Measurements from ENCODE around the gene DEDD2. TPM values are rescaled to one million over a fixed set of nuclear protein-coding genes. Genes with fewer than 3 reads are reported as not detected.

Gene DEDD2
- polyA plus RNA-seq, 1 donor from 2014 or later, result 69.9 TPM

- H3F3A ChIP-seq (ENCODE audit: insufficient read depth, low read length, poor library complexity, severe bottlenecking), result no peaks in the 10 kb centered on the region
- H3K9ac ChIP-seq (ENCODE audit: low read length), result no peak overlapping the region
- TF ChIP-seq EP300 (conservative IDR thresholded peaks at IDR 0.05; ENCODE audit: poor library complexity, severe bottlenecking) (no peak), MXI1 (conservative IDR thresholded peaks at IDR 0.05; ENCODE audit: poor library complexity, severe bottlenecking) (no peak), TAF1 (IDR thresholded peaks at IDR 0.05; ENCODE audit: low read depth) (no peak), REST (IDR thresholded peaks at IDR 0.05; ENCODE audit: borderline replicate concordance) (no peak), RAD21 (conservative IDR thresholded peaks at IDR 0.05) (no peak), CTCF (IDR thresholded peaks at IDR 0.05; ENCODE audit: poor library complexity, severe bottlenecking) (no peak), SMC3 (conservative IDR thresholded peaks at IDR 0.05; ENCODE audit: poor library complexity) (no peak), EZH2 (IDR thresholded peaks at IDR 0.05; ENCODE audit: borderline replicate concordance, insufficient read depth, low read length, poor library complexity, severe bottlenecking) (no peak), POLR2AphosphoS5 (IDR thresholded peaks at IDR 0.05) (no peak)
- no peak overlapping the region for H3K27ac ChIP-seq (ENCODE audit: low read length)
- H3K9me3 ChIP-seq (ENCODE audit: low read length), result no peaks in the 10 kb centered on the region
- H3K9me2 ChIP-seq (ENCODE audit: insufficient read depth, low read length), result no peaks in the 10 kb centered on the region
- H3K4me2 ChIP-seq (ENCODE audit: low read length), result no peak overlapping the region
- no peaks in the 10 kb centered on the region for H3K27me3 ChIP-seq (ENCODE audit: insufficient read depth, low read depth, low read length)
- no peak overlapping the region for H2AFZ ChIP-seq (ENCODE audit: low read depth, low read length)
- no peaks in the 10 kb centered on the region for H4K20me1 ChIP-seq (ENCODE audit: insufficient read depth)
- H3K36me3 ChIP-seq (ENCODE audit: insufficient read depth, low read length), result peaks cover 10% of the 10 kb centered on the region
- H3K79me2 ChIP-seq (replicated peaks; ENCODE audit: insufficient read depth, low read length), result no peaks in the 10 kb centered on the region
- H3K4me3 ChIP-seq (ENCODE audit: low read length), result no peak overlapping the region
These were observed 15.6 kb upstream of the DEDD2 start for GRCh38 chr19:42233106-42233505.

GRCh38 chr19:42232435-42232834 lies 15.0 kb upstream of the DEDD2 start:
- Histone ChIP-seq H3K9ac (ENCODE audit: low read length) (no peak overlapping the region), H3K9me2 (ENCODE audit: insufficient read depth, low read length) (no peaks in the 10 kb centered on the region), H3K36me3 (ENCODE audit: insufficient read depth, low read length) (peaks cover 10% of the 10 kb centered on the region), H2AFZ (ENCODE audit: low read depth, low read length) (no peak overlapping the region), H4K20me1 (ENCODE audit: insufficient read depth) (no peaks in the 10 kb centered on the region), H3K27ac (ENCODE audit: low read length) (no peak overlapping the region), H3F3A (ENCODE audit: insufficient read depth, low read length, poor library complexity, severe bottlenecking) (no peaks in the 10 kb centered on the region), H3K27me3 (ENCODE audit: insufficient read depth, low read depth, low read length) (no peaks in the 10 kb centered on the region), H3K4me2 (ENCODE audit: low read length) (no peak overlapping the region), H3K4me3 (ENCODE audit: low read length) (no peak overlapping the region), H3K9me3 (ENCODE audit: low read length) (no peaks in the 10 kb centered on the region), H3K79me2 (replicated peaks; ENCODE audit: insufficient read depth, low read length) (no peaks in the 10 kb centered on the region)
- no peak for TF ChIP-seq EP300 (conservative IDR thresholded peaks at IDR 0.05; ENCODE audit: poor library complexity, severe bottlenecking)
- no peak for TF ChIP-seq SMC3 (conservative IDR thresholded peaks at IDR 0.05; ENCODE audit: poor library complexity)
- TF ChIP-seq CTCF (IDR thresholded peaks at IDR 0.05; ENCODE audit: poor library complexity, severe bottlenecking), result no peak
